Tibial nerve (tissue), 4 donors: ENCODE measurements around the gene EDDM13. TPM values are rescaled to one million over a fixed set of nuclear protein-coding genes. Genes with fewer than 3 reads are reported as not detected.

Experiments
- DNase-seq, 2 donors: peaks; one replicate each; pipeline ENCODE4 v3.0.0-alpha.2; 2019; ENCODE audit warnings: low spot score in 2 of 2
- H3K27ac ChIP-seq, 4 donors: fragments of 200-600 bp; sonication (generic) in 3 of 4; one replicate each; pipeline ENCODE4 v1.5.1; 2017 to 2019; ENCODE audit warnings: mild to moderate bottlenecking in 1 of 4
- H3K27me3 ChIP-seq, 2 donors: fragments of 200-600 bp; sonication (generic) in 1 of 2; one replicate each; pipeline versions ENCODE4 v1.5.1 to v1.6.0; 2017 to 2019
- H3K36me3 ChIP-seq, 3 donors: fragments of 200-600 bp; sonication (generic); one replicate each; pipeline ENCODE4 v1.5.1; 2018 to 2019
- H3K4me1 ChIP-seq, 4 donors: fragments of 200-600 bp; sonication (generic) in 3 of 4; one replicate each; pipeline ENCODE4 v1.5.1; 2017 to 2019
- H3K4me3 ChIP-seq, 4 donors: fragments of 200-600 bp; sonication (generic) in 3 of 4; one replicate each; pipeline ENCODE4 v1.5.1; 2017 to 2019; ENCODE audit warnings: mild to moderate bottlenecking in 1 of 4, moderate library complexity in 1 of 4
- H3K9me3 ChIP-seq, 4 donors: fragments of 200-600 bp; sonication (generic) in 3 of 4; one replicate each; pipeline ENCODE4 v1.5.1; 2017 to 2019
- CTCF ChIP-seq, 5 experiments: fragments of 200-600 bp in 3 of 5; fragments of 450-650 bp in 2 of 5; sonication (generic) in 3 of 5; IDR thresholded peaks; one replicate each; pipeline ENCODE4 v1.5.1; 2016 to 2019; ENCODE audit warnings: antibody characterized with exemption in 5 of 5, mild to moderate bottlenecking in 3 of 5, moderate library complexity in 2 of 5
- EP300 ChIP-seq, 2 donors: sonication (generic); formaldehyde crosslinking; IDR thresholded peaks; one replicate each; pipeline ENCODE4 v1.6.1; 2017; ENCODE audit warnings: antibody characterized with exemption in 2 of 2, mild to moderate bottlenecking in 1 of 2
- POLR2A ChIP-seq, 2 donors: fragments of 450-650 bp; IDR thresholded peaks; one replicate each; pipeline ENCODE4 v1.6.1; 2017; ENCODE audit warnings: antibody characterized with exemption in 2 of 2, mild to moderate bottlenecking in 2 of 2, moderate library complexity in 2 of 2
- whole genome bisulfite sequencing, 2 donors: methylation state at CpG; one replicate each; pipeline ENCODE4 v1.1.5; 2018; 5-methylcytosine and 5-hydroxymethylcytosine counted together
- total RNA-seq, 4 donors: library from RNA; depleted of rRNA; stranded (reverse); fragments of >200 nt; gene quantifications; one replicate each; pipeline ENCODE4 v1.1.0, GENCODE V29; 2016

The EDDM13 gene
- total RNA-seq, 4 donors from 2014 or later: not detected

- DNase-seq: no peak
- TF ChIP-seq POLR2A (IDR thresholded peaks at IDR 0.05): no peak
- TF ChIP-seq EP300 (IDR thresholded peaks at IDR 0.05): no peak
- no peak for TF ChIP-seq CTCF (IDR thresholded peaks at IDR 0.05)
- 49 to 52% methylated on average over 6 of the region's 6 CpGs for WGBS, 2 donors
Measured at GRCh38 chr19:56273563-56274117, 1.1 kb downstream of the EDDM13 start.

GRCh38 chr19:56282809-56283208 is 10.3 kb downstream of the EDDM13 start:
- Histone ChIP-seq H3K4me1 (no peaks in the 10 kb centered on the region), H3K27ac (no peak overlapping the region), H3K9me3 (no peaks in the 10 kb centered on the region), H3K36me3 (peaks cover 0 to 46% (median 0%) of the 10 kb centered on the region in 3 donors), H3K27me3 (no peaks in the 10 kb centered on the region), H3K4me3 (no peak overlapping the region)
- DNase-seq: no peak
- 93% methylated on average over 4 of the region's 4 CpGs for WGBS, 2 donors
- TF ChIP-seq CTCF (IDR thresholded peaks at IDR 0.05): no peak
- no peak for TF ChIP-seq EP300 (IDR thresholded peaks at IDR 0.05)
- TF ChIP-seq POLR2A (IDR thresholded peaks at IDR 0.05): no peak

More at GRCh38 chr19:56273563-56274117, 1.1 kb downstream of the EDDM13 start:
- no peak overlapping the region for H3K27ac ChIP-seq
- H3K4me3 ChIP-seq: no peak overlapping the region
- no peaks in the 10 kb centered on the region for H3K4me1 ChIP-seq
- H3K9me3 ChIP-seq: peaks cover 0 to 4% (median 2%) of the 10 kb centered on the region in 4 donors
- no peaks in the 10 kb centered on the region for H3K27me3 ChIP-seq
- H3K36me3 ChIP-seq: peaks cover 0 to 13% (median 0%) of the 10 kb centered on the region in 3 donors

- TF ChIP-seq POLR2A (IDR thresholded peaks at IDR 0.05) (no peak), EP300 (IDR thresholded peaks at IDR 0.05) (no peak), CTCF (IDR thresholded peaks at IDR 0.05) (no peak)
- Histone ChIP-seq H3K27me3 (no peaks in the 10 kb centered on the region), H3K27ac (no peak overlapping the region), H3K4me3 (no peak overlapping the region), H3K9me3 (peaks cover 0 to 7% (median 0%) of the 10 kb centered on the region in 4 donors), H3K4me1 (no peaks in the 10 kb centered on the region), H3K36me3 (peaks cover 0 to 60% (median 0%) of the 10 kb centered on the region in 3 donors)
- no peak for DNase-seq
- WGBS, 2 donors: 91 to 93% methylated on average over 3 of the region's 3 CpGs
Measured at GRCh38 chr19:56284746-56285145, 12.2 kb downstream of the EDDM13 start.

GRCh38 chr19:56290104-56290503 is 17.6 kb downstream of the EDDM13 start:
- no peak overlapping the region for H3K4me3 ChIP-seq
- H3K9me3 ChIP-seq: peaks cover 0 to 12% (median 0%) of the 10 kb centered on the region in 4 donors
- peaks cover 0 to 78% (median 0%) of the 10 kb centered on the region in 3 donors for H3K36me3 ChIP-seq
- no peak overlapping the region for H3K27ac ChIP-seq
- H3K27me3 ChIP-seq: no peaks in the 10 kb centered on the region
- TF ChIP-seq POLR2A (IDR thresholded peaks at IDR 0.05) (no peak), CTCF (IDR thresholded peaks at IDR 0.05) (no peak), EP300 (IDR thresholded peaks at IDR 0.05) (no peak)
- no peaks in the 10 kb centered on the region for H3K4me1 ChIP-seq
- no peak for DNase-seq

GRCh38 chr19:56291867-56292266 is 19.3 kb downstream of the EDDM13 start:
- H3K4me3 ChIP-seq: no peak overlapping the region
- H3K36me3 ChIP-seq: peaks cover 0 to 86% (median 0%) of the 10 kb centered on the region in 3 donors
- H3K4me1 ChIP-seq: no peaks in the 10 kb centered on the region
- no peak for DNase-seq
- no peak overlapping the region for H3K27ac ChIP-seq
- peaks cover 0 to 12% (median 0%) of the 10 kb centered on the region in 4 donors for H3K9me3 ChIP-seq
- no peaks in the 10 kb centered on the region for H3K27me3 ChIP-seq
- WGBS, 2 donors: 91 to 92% methylated on average over 6 of the region's 6 CpGs
- TF ChIP-seq EP300 (IDR thresholded peaks at IDR 0.05): no peak
- no peak for TF ChIP-seq POLR2A (IDR thresholded peaks at IDR 0.05)
- TF ChIP-seq CTCF (IDR thresholded peaks at IDR 0.05): no peak
